AG10803 (cell line): ENCODE data around the gene PRDM15.

Experiments used
- DNase-seq: peaks from one replicate; pipeline ENCODE4 v3.0.0; 2010; ENCODE audit warnings: low read depth
- H3K4me3 ChIP-seq: 2 replicates; pipeline ENCODE4 v1.5.1; 2011; ENCODE audit warnings: mild to moderate bottlenecking, low read length, control low read depth
- TF ChIP-seq, protein P1 (sequence below): conservative IDR thresholded peaks from 2 replicates; pipeline ENCODE4 v1.5.1; 2011; ENCODE audit warnings: mild to moderate bottlenecking, low read length, control low read depth, inconsistent platforms

PRDM15 gene

DNA sequence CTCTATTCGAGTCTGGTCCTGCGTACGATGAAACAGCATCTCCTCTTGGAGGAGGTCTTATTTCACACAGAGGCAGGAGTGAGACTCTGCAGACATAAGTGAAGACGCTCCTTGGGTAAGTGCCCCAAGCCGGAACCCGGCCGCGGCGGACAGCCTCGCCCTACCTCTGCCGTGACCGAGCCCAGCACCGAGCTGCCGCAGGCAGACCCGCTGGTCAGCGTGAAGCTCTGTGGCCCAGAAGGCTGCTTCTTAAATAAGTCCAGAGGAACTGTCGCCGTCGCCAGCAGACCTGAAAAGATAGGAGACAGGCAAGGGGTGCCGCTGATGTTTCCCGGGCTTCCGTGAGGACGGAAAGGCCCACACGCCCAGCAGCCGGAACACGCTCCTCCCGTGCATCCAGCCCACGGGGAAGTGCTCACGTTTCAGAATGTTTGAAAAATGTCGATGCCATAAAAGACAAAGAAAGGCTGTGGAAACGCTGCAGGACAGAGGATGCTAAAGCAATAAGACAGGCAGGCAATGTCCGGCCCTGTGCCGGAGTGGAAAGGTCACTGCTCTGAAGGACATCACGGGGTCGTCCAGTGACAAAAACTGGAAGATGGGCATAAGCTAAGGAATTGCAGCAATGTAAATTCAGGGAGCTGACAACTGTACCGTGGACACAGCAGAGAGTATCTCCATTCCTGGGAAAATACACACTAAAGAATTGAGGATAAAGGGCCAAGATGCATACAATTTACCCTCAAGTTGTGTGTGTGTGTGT is 28.5 kb upstream of the PRDM15 start:
- H3K4me3 ChIP-seq = no peak overlapping the region
- DNase-seq = no peak
- TF ChIP-seq, protein P1, sequence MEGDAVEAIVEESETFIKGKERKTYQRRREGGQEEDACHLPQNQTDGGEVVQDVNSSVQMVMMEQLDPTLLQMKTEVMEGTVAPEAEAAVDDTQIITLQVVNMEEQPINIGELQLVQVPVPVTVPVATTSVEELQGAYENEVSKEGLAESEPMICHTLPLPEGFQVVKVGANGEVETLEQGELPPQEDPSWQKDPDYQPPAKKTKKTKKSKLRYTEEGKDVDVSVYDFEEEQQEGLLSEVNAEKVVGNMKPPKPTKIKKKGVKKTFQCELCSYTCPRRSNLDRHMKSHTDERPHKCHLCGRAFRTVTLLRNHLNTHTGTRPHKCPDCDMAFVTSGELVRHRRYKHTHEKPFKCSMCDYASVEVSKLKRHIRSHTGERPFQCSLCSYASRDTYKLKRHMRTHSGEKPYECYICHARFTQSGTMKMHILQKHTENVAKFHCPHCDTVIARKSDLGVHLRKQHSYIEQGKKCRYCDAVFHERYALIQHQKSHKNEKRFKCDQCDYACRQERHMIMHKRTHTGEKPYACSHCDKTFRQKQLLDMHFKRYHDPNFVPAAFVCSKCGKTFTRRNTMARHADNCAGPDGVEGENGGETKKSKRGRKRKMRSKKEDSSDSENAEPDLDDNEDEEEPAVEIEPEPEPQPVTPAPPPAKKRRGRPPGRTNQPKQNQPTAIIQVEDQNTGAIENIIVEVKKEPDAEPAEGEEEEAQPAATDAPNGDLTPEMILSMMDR = no peak

DNA sequence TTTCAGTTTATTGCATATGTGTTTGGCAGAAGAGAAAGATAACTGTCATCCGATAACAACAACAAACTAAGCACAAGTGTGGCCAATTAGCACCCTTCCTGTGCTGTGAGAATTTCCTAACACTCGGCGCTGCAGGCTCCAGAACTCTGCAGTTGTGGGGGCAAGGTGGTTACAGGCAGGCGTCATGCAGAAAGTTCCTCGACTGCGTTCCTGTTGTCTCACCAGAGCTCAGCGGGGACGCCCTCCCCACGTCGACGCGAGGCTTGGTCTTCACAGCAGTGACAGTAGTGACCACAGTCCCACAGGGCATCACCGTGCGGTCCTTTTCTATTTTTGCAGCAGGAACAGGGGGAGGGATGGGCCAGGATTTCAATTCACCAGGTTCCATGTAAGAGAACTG is 27.6 kb upstream of the PRDM15 start:
- TF ChIP-seq, protein P1 = no peak
- H3K4me3 ChIP-seq = no peak overlapping the region
- DNase-seq = no peak

DNA sequence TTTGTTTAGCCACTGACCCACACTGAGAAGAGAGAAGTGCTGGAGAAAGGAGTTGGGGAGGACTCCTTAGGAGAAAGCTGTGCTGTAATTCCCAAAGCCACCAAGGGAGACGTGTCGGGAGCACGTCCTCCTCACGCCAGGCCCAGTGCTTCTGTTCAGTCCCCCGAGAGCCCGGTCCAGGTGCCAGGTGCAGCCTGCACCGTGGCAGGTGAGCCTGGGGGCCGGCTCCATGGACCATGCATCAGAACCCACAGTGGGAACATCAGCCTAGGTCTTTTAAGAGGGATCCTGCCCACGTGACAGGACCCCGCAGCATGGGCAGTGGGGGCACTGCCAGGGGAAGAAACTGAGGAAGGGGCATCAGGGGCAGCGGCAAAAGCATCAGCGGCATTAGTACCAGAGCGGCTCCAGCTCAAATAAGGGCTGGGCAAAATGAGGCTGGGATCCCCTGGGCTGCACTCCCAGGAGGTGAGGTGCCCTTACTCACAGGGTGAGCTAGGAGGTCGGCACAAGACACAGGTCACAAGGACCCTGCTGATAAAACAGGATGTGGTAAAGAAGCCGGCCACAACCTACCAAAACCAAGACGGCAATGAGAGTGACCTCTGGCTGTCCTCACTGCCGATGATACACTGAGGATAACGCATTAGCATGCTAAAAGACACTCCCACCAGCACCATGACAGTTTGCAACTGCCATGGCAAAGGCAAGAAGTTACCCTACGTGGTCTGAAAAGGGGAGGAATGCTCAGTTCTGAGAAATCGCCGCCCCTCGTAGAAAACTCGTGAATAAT is 24.6 kb upstream of the PRDM15 start:
- no peak for DNase-seq
- TF ChIP-seq, protein P1 = no peak
- no peak overlapping the region for H3K4me3 ChIP-seq

DNA sequence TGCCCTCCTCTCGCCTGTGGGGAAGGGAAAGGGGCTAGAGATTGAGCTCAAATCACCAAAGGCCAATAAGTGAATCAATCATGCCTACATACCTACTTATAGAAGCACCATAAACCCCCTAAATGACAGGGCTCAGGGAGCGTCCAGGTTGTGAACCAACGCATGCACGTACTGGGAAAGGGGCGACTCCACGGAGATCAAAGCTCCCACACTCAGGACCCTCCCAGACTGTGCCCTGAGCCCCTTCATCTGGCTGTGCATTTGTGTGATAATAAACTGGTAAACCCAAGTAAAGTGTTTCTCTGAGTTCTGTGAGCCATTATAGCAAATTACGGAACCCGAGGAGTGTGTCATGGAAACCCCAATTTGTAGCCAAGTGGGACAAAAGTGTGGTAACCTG is 23.8 kb upstream of the PRDM15 start:
- TF ChIP-seq, protein P1 = no peak
- DNase-seq = no peak
- H3K4me3 ChIP-seq = no peak overlapping the region

DNA sequence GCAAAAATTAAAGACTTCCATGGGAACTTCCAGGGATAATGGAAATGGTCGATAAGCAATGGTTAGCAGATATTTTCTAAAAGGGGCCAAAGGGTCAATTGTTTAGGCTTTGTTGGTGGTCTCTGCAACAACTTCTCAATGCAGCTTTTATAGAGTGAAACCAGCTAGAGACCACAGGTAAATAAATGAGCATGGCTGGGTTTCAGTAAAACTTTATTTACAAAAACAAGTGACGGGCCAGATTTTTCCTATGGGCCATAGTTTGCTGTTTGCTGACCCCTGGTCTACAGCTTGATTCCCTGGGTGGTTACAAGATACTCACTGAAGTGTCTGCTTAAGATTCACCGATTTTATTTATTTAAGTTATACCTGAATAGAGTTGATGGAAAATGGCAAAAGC is 22.6 kb upstream of the PRDM15 start:
- no peak for DNase-seq
- TF ChIP-seq, protein P1 = no peak
- no peak overlapping the region for H3K4me3 ChIP-seq

DNA sequence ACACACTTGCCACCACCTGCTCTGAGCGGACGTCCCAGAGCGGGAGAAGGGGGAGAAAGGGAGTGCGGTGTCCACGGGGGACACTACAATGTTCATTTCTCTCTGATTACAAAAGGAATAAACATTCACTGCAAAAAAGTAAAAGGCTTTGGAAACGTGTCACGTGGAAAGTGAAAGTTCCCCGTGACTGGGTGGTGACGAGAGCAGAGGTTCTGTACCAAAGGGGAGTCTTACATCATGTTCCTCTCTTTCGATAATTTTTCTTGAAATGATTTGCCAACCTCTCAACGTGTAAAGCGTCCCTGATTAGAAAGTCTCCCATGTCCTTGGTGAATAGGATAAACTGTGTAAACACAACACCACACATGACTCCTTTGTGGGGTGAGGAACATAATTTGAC is 22.0 kb upstream of the PRDM15 start:
- TF ChIP-seq, protein P1 = no peak
- H3K4me3 ChIP-seq = no peak overlapping the region
- no peak for DNase-seq

DNA sequence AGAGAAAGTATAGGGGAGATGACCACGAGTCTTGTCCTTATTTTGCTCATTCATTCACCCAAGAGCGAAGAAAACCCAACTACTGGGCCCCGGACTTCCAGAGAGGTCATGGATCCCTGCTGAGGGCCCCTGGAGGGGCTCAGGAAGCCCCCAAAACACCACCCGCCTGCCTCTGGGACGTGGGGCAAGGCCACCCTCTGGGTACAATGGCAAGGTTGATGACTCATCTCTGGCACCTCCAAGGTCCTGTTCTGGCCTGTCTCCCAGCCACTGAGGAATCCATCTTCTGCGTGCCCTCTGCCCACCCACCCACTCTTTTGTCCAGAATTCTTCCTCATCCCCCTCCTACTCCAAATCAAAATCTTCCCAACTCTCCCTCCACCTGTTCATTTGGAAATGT is 21.3 kb upstream of the PRDM15 start:
- no peak overlapping the region for H3K4me3 ChIP-seq
- TF ChIP-seq, protein P1 = no peak
- no peak for DNase-seq
